Hepatocyte (in vitro differentiated cells): Measurements from ENCODE around the gene HERC2. TPM values are rescaled to one million over a fixed set of nuclear protein-coding genes. Genes with fewer than 3 reads are reported as not detected.

Experiments used
- DNase-seq: peaks from one replicate; pipeline ENCODE4 v3.0.0-alpha.2; 2016; ENCODE audit warnings: low spot score
- H2AFZ ChIP-seq: fragments of 200-600 bp; sonication (generic); 2 replicates; pipeline ENCODE4 v1.6.0; 2016; ENCODE audit warnings: antibody characterized with exemption, mild to moderate bottlenecking
- H3K27ac ChIP-seq: fragments of 200-600 bp; sonication (generic); 2 replicates; pipeline ENCODE4 v1.5.1; 2016; ENCODE audit warnings: mild to moderate bottlenecking
- H3K27me3 ChIP-seq: fragments of 200-600 bp; sonication (generic); 2 replicates; pipeline ENCODE4 v1.6.1; 2016
- H3K36me3 ChIP-seq: fragments of 200-600 bp; sonication (generic); replicated peaks from 2 replicates; pipeline ENCODE4 v1.5.1; 2016; ENCODE audit warnings: low read depth; ENCODE audit not compliant: insufficient read depth
- H3K4me1 ChIP-seq: fragments of 200-600 bp; sonication (generic); 2 replicates; pipeline ENCODE4 v1.5.1; 2016; ENCODE audit warnings: mild to moderate bottlenecking, moderate library complexity; ENCODE audit not compliant: insufficient read depth
- H3K4me2 ChIP-seq: fragments of 200-600 bp; sonication (generic); 2 replicates; pipeline ENCODE4 v1.6.0; 2016
- H3K4me3 ChIP-seq: fragments of 200-600 bp; sonication (generic); 2 replicates; pipeline ENCODE4 v1.5.1; 2016; ENCODE audit warnings: mild to moderate bottlenecking
- H3K79me2 ChIP-seq: fragments of 200-600 bp; sonication (generic); 2 replicates; pipeline ENCODE4 v1.6.0; 2017; ENCODE audit warnings: mild to moderate bottlenecking
- H3K9me2 ChIP-seq: fragments of 200-600 bp; sonication (generic); replicated peaks from 2 replicates; pipeline ENCODE4 v1.6.0; 2017; ENCODE audit warnings: mild to moderate bottlenecking; ENCODE audit not compliant: insufficient read depth
- H3K9me3 ChIP-seq: fragments of 200-600 bp; sonication (generic); 2 replicates; pipeline ENCODE4 v1.5.1; 2016; ENCODE audit warnings: low read depth, mild to moderate bottlenecking
- H4K20me1 ChIP-seq: fragments of 200-600 bp; sonication (generic); 2 replicates; pipeline ENCODE4 v1.6.0; 2016; ENCODE audit warnings: mild to moderate bottlenecking; ENCODE audit not compliant: insufficient read depth, poor library complexity, severe bottlenecking
- EZH2 ChIP-seq: fragments of 200-600 bp; sonication (generic); IDR thresholded peaks from 2 replicates; pipeline ENCODE4 v1.6.1; 2016; ENCODE audit warnings: antibody characterized with exemption, mild to moderate bottlenecking, borderline replicate concordance
- EZH2phosphoT487 ChIP-seq: fragments of 200-600 bp; sonication (generic); IDR thresholded peaks from one replicate; pipeline ENCODE4 v1.6.1; 2018; ENCODE audit warnings: antibody characterized with exemption, mild to moderate bottlenecking, low read depth, moderate library complexity; ENCODE audit not compliant: unreplicated experiment, severe bottlenecking
- WGBS: methylation state at CpG from one replicate; pipeline ENCODE4 v1.1.6; 2016; ENCODE audit warnings: low lambda C conversion rate; ENCODE audit errors: missing lambda C conversion rate; 5-methylcytosine and 5-hydroxymethylcytosine counted together
- polyA plus RNA-seq: library from polyadenylated mRNA; unstranded; fragments of >200 nt; fragmentation: Nextera tagmentation; extraction: Ambion mirVana; gene quantifications from 2 replicates; pipeline ENCODE4 v1.2.1, GENCODE V29; 2016
- total RNA-seq: library from RNA; depleted of rRNA; stranded (reverse); fragments of >200 nt; gene quantifications from 2 replicates; pipeline ENCODE4 v1.2.3, GENCODE V29; 2014
- TF ChIP-seq, protein P1 (sequence below): fragments of 200-600 bp; sonication (generic); IDR thresholded peaks from 2 replicates; pipeline ENCODE4 v1.5.1; 2016; ENCODE audit warnings: antibody characterized with exemption, mild to moderate bottlenecking; ENCODE audit not compliant: poor library complexity

Gene HERC2
- total and polyA plus RNA-seq, 2 experiments from 2014 or later = 30.2 to 57.4 TPM

DNA sequence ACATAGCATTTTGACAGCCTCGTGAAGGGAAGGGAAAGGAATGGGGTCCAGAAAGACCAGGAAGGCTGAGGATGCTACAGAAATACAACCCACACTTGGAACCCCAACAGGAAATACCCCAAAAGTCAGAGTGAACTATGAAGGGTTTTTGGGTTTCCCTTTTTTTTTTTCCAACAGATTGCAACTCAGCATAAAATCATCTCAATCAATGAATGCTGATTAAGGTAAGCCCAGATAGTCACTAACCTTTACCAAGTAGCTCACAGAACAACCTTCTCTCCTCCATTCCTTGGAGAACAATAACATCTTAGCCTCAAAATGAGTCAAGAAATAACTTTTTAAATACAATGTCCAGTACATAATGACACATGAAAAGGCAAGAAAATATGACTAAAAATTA, 129.2 kb downstream of the HERC2 start:
- Histone ChIP-seq H3K27me3 (no peaks in the 10 kb centered on the region), H3K4me1 (no peaks in the 10 kb centered on the region), H3K79me2 (no peaks in the 10 kb centered on the region), H3K36me3 (peaks cover 5% of the 10 kb centered on the region), H3K4me3 (no peak overlapping the region), H4K20me1 (no peaks in the 10 kb centered on the region), H3K9me2 (no peaks in the 10 kb centered on the region), H3K4me2 (no peak overlapping the region), H2AFZ (no peak overlapping the region), H3K27ac (no peak overlapping the region), H3K9me3 (no peaks in the 10 kb centered on the region)
- 85% methylated on average over 1 of the region's 1 CpG for WGBS
- no peak for DNase-seq
- no peak for TF ChIP-seq EZH2
- TF ChIP-seq, protein P1, sequence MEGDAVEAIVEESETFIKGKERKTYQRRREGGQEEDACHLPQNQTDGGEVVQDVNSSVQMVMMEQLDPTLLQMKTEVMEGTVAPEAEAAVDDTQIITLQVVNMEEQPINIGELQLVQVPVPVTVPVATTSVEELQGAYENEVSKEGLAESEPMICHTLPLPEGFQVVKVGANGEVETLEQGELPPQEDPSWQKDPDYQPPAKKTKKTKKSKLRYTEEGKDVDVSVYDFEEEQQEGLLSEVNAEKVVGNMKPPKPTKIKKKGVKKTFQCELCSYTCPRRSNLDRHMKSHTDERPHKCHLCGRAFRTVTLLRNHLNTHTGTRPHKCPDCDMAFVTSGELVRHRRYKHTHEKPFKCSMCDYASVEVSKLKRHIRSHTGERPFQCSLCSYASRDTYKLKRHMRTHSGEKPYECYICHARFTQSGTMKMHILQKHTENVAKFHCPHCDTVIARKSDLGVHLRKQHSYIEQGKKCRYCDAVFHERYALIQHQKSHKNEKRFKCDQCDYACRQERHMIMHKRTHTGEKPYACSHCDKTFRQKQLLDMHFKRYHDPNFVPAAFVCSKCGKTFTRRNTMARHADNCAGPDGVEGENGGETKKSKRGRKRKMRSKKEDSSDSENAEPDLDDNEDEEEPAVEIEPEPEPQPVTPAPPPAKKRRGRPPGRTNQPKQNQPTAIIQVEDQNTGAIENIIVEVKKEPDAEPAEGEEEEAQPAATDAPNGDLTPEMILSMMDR = no peak
- no peak for TF ChIP-seq EZH2phosphoT487

DNA sequence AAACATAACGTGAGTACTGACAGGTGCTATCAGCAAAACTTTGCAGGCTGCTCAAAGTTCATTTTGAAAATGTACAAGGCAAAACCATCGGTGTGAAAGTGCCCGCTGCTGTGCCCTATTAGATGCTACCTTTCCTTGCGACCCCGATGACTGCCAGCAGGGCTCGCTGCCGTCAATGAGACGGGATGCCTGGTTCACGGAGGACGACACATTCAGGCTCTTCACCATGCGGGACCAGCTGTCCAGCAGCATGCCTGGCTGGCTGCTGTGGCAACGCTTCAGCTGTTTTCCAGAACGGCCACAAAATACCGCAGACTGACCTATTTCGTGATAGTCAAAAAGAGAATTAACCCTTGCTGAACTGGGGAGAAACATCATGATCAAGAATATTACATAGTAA, 130.1 kb downstream of the HERC2 start:
- 67% methylated on average over 15 of the region's 15 CpGs for WGBS
- TF ChIP-seq, protein P1 = peak; percentile 20
- no peak for TF ChIP-seq EZH2
- peak; percentile 23 for DNase-seq
- no peaks in the 10 kb centered on the region for H3K9me2 ChIP-seq
- H3K4me3 ChIP-seq = no peak overlapping the region
- H4K20me1 ChIP-seq = no peaks in the 10 kb centered on the region
- H3K4me2 ChIP-seq = no peak overlapping the region
- peaks cover 5% of the 10 kb centered on the region for H3K36me3 ChIP-seq
- H3K27ac ChIP-seq = no peak overlapping the region
- no peaks in the 10 kb centered on the region for H3K4me1 ChIP-seq
- no peaks in the 10 kb centered on the region for H3K27me3 ChIP-seq
- no peaks in the 10 kb centered on the region for H3K9me3 ChIP-seq
- no peak overlapping the region for H2AFZ ChIP-seq
- no peaks in the 10 kb centered on the region for H3K79me2 ChIP-seq

DNA sequence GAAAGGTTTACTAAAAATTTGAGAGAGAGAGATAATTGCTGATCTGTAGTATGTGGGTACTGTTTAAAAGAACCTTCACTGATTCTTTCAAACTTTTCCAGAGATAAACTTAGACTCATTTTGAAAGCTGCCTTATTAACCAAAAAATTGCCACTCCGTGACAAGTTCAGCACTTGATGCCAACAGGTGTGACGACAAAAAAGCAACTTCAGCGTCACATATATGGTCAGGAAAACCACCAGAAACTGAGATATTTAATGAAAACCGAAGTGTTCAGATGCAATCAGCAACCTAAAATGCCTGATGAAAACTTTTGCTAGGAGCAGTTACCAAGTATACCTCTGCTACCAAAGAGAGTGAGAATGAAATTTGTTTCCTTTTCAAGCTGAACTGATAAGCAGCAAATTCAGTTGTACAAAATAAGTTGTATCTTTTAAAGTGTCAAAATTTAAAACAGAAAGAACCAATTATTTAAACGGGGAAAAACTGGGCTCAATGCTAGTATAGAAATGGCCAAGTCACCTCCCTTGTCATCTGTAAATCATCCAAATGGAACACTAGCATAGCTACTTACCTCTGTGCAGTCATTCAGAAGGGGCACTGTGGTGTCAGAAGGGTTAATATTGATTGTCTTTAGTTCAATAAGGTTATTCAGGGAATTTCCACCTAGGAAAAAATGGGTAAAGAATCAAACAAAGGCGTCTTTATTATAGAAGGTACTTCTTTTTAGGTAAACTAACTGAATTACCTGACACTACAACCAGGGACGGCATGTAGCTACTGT, 131.4 kb downstream of the HERC2 start:
- no peaks in the 10 kb centered on the region for H3K9me3 ChIP-seq
- H3K4me3 ChIP-seq = no peak overlapping the region
- 93% methylated on average over 7 of the region's 7 CpGs for WGBS
- H4K20me1 ChIP-seq = no peaks in the 10 kb centered on the region
- no peak overlapping the region for H3K4me2 ChIP-seq
- H3K27ac ChIP-seq = no peak overlapping the region
- DNase-seq = no peak
- H3K27me3 ChIP-seq = no peaks in the 10 kb centered on the region
- TF ChIP-seq, protein P1 = no peak
- TF ChIP-seq EZH2phosphoT487 (no peak), EZH2 (no peak)
- H2AFZ ChIP-seq = no peak overlapping the region
- H3K36me3 ChIP-seq = peaks cover 5% of the 10 kb centered on the region
- H3K9me2 ChIP-seq = no peaks in the 10 kb centered on the region
- no peaks in the 10 kb centered on the region for H3K79me2 ChIP-seq
- no peaks in the 10 kb centered on the region for H3K4me1 ChIP-seq
